Fibroblast of villous mesenchyme (primary cell): ENCODE measurements around the gene TPSD1. TPM values are rescaled to one million over a fixed set of nuclear protein-coding genes. Genes with fewer than 3 reads are reported as not detected.

Experiments used
- DNase-seq: peaks from one replicate; pipeline ENCODE4 v3.0.0-alpha.2; 2010; ENCODE audit warnings: low read depth
- H3K4me3 ChIP-seq: 2 replicates; pipeline ENCODE4 v1.5.1; 2011; ENCODE audit warnings: low read depth, mild to moderate bottlenecking, low read length
- total RNA-seq: library from RNA; depleted of rRNA; stranded (reverse); fragments of >200 nt; gene quantifications from 2 replicates; pipeline ENCODE4 v1.2.3, GENCODE V29; 2012
- TF ChIP-seq, protein P1 (sequence below): IDR thresholded peaks from 2 replicates; pipeline ENCODE4 v1.5.1; 2012; ENCODE audit warnings: low read depth, mild to moderate bottlenecking, low read length; ENCODE audit not compliant: insufficient read depth

The TPSD1 gene
- total RNA-seq, 1 donor, result not detected

DNA sequence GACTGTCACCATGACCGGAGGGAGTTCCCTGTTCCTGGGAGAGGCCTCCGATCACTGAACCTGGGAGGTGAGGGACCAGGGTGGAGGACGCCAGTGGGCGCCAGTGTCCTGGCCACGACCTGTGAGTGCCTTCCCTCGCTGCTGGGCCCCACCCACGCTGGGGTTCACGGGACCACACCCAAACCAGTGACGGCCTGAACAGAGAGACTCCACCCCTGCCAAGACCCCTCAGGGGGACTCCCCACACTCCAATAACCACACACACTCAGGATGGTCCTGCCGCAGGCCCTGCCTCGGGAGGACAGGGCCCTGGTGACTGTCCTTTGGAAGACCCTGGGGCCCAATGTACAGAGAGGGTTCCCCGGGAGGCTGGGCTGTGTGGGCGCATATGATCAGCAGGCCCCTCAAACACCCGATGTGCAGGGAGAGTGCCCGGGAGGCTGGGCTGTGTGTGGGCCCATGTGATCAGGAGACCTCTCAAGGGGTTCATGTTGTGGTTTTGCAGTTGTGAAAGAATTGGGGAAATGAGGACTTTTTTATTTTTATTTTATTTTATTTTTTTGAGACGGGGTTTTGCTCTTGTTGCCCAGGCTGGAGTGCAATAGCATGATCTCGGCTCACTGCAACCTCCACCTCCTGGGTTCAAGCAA is 26.6 kb downstream of the TPSD1 start:
- TF ChIP-seq, protein P1, sequence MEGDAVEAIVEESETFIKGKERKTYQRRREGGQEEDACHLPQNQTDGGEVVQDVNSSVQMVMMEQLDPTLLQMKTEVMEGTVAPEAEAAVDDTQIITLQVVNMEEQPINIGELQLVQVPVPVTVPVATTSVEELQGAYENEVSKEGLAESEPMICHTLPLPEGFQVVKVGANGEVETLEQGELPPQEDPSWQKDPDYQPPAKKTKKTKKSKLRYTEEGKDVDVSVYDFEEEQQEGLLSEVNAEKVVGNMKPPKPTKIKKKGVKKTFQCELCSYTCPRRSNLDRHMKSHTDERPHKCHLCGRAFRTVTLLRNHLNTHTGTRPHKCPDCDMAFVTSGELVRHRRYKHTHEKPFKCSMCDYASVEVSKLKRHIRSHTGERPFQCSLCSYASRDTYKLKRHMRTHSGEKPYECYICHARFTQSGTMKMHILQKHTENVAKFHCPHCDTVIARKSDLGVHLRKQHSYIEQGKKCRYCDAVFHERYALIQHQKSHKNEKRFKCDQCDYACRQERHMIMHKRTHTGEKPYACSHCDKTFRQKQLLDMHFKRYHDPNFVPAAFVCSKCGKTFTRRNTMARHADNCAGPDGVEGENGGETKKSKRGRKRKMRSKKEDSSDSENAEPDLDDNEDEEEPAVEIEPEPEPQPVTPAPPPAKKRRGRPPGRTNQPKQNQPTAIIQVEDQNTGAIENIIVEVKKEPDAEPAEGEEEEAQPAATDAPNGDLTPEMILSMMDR, result no peak
- no peak overlapping the region for H3K4me3 ChIP-seq
- no peak for DNase-seq

- no peak overlapping the region for H3K4me3 ChIP-seq
- DNase-seq, result no peak
- TF ChIP-seq, protein P1, result no peak
Observed at GRCh38 chr16:1283296-1283695, 27.4 kb downstream of the TPSD1 start.

- TF ChIP-seq, protein P1, result no peak
- DNase-seq, result no peak
- H3K4me3 ChIP-seq, result no peak overlapping the region
Observed at GRCh38 chr16:1283996-1284616, 28.2 kb downstream of the TPSD1 start.

- TF ChIP-seq, protein P1, result no peak
- no peak overlapping the region for H3K4me3 ChIP-seq
- no peak for DNase-seq
Observed at GRCh38 chr16:1285669-1286512, 30.0 kb downstream of the TPSD1 start.

- TF ChIP-seq, protein P1, result no peak
- no peak for DNase-seq
- H3K4me3 ChIP-seq, result no peak overlapping the region
Observed at GRCh38 chr16:1286513-1287094, 30.7 kb downstream of the TPSD1 start.

DNA sequence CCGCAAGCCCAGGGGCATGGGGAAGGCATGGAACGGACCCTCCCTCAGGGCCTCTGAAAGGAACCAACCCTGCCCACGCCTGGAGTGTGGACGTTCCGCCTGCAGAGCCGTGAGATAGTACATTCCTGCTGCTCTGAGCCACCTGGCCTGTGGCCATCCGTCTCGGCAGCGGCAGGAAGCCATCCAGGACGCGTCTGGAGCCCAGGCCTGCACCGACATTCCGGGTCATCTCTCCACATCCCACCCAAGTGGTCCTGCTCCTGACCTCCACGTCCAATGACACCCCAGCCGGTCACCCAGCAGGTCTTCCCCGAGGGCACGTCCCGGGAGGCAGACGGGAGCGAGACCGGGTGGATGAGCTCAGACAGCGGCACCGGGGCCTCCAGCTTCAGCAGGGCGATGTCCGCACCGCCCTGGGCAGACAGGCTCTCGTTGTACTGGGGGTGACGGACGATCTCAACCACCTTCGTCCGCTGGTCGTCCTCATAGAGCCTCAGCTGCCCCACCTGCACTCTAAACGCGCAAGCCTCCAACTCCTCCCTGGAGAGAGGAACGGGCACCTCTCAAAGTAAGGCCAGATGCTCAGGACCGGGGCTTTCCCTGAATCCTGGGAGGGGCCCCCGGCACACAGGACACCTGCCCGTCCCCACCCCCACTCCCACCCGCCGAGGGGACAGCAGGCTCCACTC is 32.3 kb downstream of the TPSD1 start:
- TF ChIP-seq, protein P1, result no peak
- no peak overlapping the region for H3K4me3 ChIP-seq
- no peak for DNase-seq
